HL-60 (cell line): ENCODE results near the gene LY6G5B.

Experiments
- GABPA ChIP-seq: IDR thresholded peaks from 2 replicates; pipeline ENCODE4 v1.6.1; 2012; ENCODE audit warnings: low read depth
- POLR2AphosphoS5 ChIP-seq: IDR thresholded peaks from 2 replicates; pipeline ENCODE4 v1.6.1; 2012; ENCODE audit warnings: low read depth
- SPI1 ChIP-seq: IDR thresholded peaks from 2 replicates; pipeline ENCODE4 v1.6.1; 2012; ENCODE audit warnings: low read depth, mild to moderate bottlenecking, borderline replicate concordance
- TF ChIP-seq, protein P1 (sequence below): IDR thresholded peaks from one replicate; pipeline ENCODE4 v1.5.1; 2011; ENCODE audit warnings: low read length, control low read depth, inconsistent platforms; ENCODE audit not compliant: insufficient read depth
- TF ChIP-seq, protein P2 (sequence below): IDR thresholded peaks from 2 replicates; pipeline ENCODE4 v1.6.1; 2012; ENCODE audit warnings: low read depth; ENCODE audit not compliant: insufficient replicate concordance

- TF ChIP-seq, protein P1, sequence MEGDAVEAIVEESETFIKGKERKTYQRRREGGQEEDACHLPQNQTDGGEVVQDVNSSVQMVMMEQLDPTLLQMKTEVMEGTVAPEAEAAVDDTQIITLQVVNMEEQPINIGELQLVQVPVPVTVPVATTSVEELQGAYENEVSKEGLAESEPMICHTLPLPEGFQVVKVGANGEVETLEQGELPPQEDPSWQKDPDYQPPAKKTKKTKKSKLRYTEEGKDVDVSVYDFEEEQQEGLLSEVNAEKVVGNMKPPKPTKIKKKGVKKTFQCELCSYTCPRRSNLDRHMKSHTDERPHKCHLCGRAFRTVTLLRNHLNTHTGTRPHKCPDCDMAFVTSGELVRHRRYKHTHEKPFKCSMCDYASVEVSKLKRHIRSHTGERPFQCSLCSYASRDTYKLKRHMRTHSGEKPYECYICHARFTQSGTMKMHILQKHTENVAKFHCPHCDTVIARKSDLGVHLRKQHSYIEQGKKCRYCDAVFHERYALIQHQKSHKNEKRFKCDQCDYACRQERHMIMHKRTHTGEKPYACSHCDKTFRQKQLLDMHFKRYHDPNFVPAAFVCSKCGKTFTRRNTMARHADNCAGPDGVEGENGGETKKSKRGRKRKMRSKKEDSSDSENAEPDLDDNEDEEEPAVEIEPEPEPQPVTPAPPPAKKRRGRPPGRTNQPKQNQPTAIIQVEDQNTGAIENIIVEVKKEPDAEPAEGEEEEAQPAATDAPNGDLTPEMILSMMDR, result no peak
- TF ChIP-seq POLR2AphosphoS5 (no peak), GABPA (no peak), SPI1 (no peak)
- TF ChIP-seq, protein P2, sequence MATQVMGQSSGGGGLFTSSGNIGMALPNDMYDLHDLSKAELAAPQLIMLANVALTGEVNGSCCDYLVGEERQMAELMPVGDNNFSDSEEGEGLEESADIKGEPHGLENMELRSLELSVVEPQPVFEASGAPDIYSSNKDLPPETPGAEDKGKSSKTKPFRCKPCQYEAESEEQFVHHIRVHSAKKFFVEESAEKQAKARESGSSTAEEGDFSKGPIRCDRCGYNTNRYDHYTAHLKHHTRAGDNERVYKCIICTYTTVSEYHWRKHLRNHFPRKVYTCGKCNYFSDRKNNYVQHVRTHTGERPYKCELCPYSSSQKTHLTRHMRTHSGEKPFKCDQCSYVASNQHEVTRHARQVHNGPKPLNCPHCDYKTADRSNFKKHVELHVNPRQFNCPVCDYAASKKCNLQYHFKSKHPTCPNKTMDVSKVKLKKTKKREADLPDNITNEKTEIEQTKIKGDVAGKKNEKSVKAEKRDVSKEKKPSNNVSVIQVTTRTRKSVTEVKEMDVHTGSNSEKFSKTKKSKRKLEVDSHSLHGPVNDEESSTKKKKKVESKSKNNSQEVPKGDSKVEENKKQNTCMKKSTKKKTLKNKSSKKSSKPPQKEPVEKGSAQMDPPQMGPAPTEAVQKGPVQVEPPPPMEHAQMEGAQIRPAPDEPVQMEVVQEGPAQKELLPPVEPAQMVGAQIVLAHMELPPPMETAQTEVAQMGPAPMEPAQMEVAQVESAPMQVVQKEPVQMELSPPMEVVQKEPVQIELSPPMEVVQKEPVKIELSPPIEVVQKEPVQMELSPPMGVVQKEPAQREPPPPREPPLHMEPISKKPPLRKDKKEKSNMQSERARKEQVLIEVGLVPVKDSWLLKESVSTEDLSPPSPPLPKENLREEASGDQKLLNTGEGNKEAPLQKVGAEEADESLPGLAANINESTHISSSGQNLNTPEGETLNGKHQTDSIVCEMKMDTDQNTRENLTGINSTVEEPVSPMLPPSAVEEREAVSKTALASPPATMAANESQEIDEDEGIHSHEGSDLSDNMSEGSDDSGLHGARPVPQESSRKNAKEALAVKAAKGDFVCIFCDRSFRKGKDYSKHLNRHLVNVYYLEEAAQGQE, result no peak
Observed at GRCh38 chr6:31700740-31701401, 31.1 kb downstream of the LY6G5B start.
